Naive thymus-derived CD8-positive, alpha-beta T cell (primary cell): ENCODE results near the gene DTX3. TPM values are rescaled to one million over a fixed set of nuclear protein-coding genes. Genes with fewer than 3 reads are reported as not detected.

Experiments
- ATAC-seq, 2 donors: fragments of 150-1000 bp; cut with Tn5 transposase in 1 of 2; sonication (Bioruptor Pico), chemical (Tn5 transposase) in 1 of 2; 1 replicate in 1 of 2; 2 replicates in 1 of 2; pipeline ENCODE4 v1.10.0; 2021; ENCODE audit warnings: mild to moderate bottlenecking in 2 of 2, moderate library complexity in 2 of 2
- POLR2A ChIA-PET: fragments of 350-600 bp; sonication (Branson Sonifier 250); formaldehyde crosslinking; loops from one replicate; lab custom pipeline; 2021; ENCODE audit warnings: antibody characterized with exemption; lab: Charles Lee
- DNase-seq, 10 donors: peaks; one replicate each; pipeline versions ENCODE4 v3.0.0 to v3.0.0-alpha.2; 2020 to 2022
- H3K27ac Mint-ChIP-seq, 10 donors: one replicate each; pipeline ENCODE4 v1.8.0; 2020 to 2022; ENCODE audit warnings: mild to moderate bottlenecking in 10 of 10, mixed read lengths in 10 of 10, moderate library complexity in 4 of 10, inconsistent platforms in 1 of 10
- H3K27me3 Mint-ChIP-seq, 5 donors: one replicate each; pipeline ENCODE4 v1.8.0; 2021 to 2022; ENCODE audit warnings: mixed read lengths in 5 of 5
- H3K36me3 Mint-ChIP-seq, 3 donors: one replicate each; pipeline ENCODE4 v1.8.0; 2020 to 2022; ENCODE audit warnings: mixed read lengths in 3 of 3, mild to moderate bottlenecking in 2 of 3, inconsistent platforms in 1 of 3
- H3K4me1 Mint-ChIP-seq, 4 donors: one replicate each; pipeline ENCODE4 v1.8.0; 2021 to 2022; ENCODE audit warnings: mixed read lengths in 4 of 4
- H3K4me3 Mint-ChIP-seq, 10 donors: one replicate each; pipeline ENCODE4 v1.8.0; 2020 to 2022; ENCODE audit warnings: mild to moderate bottlenecking in 10 of 10, mixed read lengths in 10 of 10, moderate library complexity in 6 of 10, inconsistent platforms in 1 of 10
- H3K9me3 Mint-ChIP-seq, 9 donors: one replicate each; pipeline ENCODE4 v1.8.0; 2020 to 2022; ENCODE audit warnings: mixed read lengths in 9 of 9, mild to moderate bottlenecking in 3 of 9, inconsistent platforms in 1 of 9, moderate library complexity in 1 of 9
- polyA plus RNA-seq, 3 donors: library from polyadenylated mRNA; unstranded; fragments of 300-500 nt; fragmentation: Illumina TruSeq; gene quantifications; one replicate each; pipeline ENCODE4 v1.2.3, GENCODE V29; 2021
- total RNA-seq, 8 experiments: library from RNA in 2 of 8; stranded (reverse) in 2 of 8; gene quantifications; one replicate each; pipeline ENCODE4 v1.2.3 and lab custom pipeline; 2021 to 2026

Gene DTX3
- total and polyA plus RNA-seq, 5 experiments from 2014 or later: 4.9 to 36.3 (median 9.4) TPM

DNA sequence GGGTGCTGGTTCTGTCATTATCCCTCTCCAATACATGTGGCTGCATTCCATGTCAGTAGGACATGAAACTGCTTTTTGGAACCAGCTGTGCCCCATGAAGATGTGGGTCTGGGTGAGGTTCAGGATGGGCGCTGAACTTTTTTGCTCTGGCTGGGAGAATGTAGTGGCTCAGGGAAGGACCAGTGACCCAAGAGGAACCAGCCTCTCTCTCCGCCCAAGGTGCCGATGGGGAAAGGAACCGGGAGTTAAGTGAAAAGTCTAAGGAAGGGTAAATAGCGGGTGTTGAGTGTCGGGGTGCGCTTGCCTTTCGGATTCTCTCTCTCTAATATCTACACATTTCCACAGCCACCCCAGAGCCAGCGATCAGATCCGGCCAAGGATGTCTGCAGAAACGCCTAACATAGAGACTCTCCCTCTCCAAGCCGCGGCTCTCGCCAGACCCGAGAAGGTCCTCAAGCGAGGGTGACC is 14.4 kb downstream of the DTX3 start:
- Mint-ChIP-seq H3K4me3 (peak overlapping the region in 9 of 10 donors; percentile 22 to 75 (median 62)), H3K27ac (no peak overlapping the region), H3K36me3 (peaks cover 0 to 5% (median 4%) of the 10 kb centered on the region in 3 donors), H3K27me3 (peaks cover 40 to 95% (median 67%) of the 10 kb centered on the region in 5 donors), H3K9me3 (no peaks in the 10 kb centered on the region), H3K4me1 (peaks cover 23 to 39% (median 31%) of the 10 kb centered on the region in 4 donors)
- DNase-seq (no peak), ATAC-seq (no peak)
- POLR2A ChIA-PET: no interaction called here

DNA sequence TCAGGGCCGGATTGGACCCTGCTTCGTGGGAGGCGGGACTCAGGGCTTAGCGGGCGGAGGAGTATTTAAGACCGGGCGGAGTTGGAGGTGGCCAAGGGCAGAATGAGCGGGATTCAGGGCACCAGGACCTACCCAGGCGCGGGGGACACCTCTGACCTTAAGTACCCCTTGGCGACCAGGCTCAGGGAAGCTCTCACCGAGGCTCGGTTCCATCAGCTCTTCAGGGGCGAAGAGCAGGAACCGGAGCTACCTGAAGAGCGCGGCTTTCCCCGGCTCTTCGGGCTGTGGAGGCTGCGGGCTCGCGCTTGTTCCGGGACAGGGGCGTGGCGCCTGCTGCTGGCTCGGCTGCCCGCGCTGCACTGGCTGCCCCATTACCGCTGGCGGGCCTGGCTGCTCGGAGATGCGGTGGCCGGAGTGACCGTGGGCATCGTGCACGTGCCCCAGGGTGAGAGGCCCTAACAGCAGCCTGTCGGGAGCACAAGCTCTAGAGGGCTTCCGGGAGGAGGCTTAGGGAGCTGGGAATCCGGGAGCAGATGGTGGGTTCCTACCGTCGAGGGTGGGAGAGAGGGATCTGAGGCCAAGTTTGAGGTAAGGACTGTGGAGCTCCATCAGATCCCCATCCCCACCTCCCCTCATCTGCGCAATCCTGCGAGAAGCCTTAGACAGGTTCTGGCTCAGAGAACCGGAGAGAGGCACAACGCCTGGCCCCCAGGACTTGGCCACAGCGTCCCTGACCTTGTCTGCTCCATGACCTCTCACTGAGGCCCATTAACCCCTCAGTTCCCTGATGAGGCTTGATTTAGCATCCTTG is 15.0 kb downstream of the DTX3 start:
- H3K27me3 Mint-ChIP-seq: peaks cover 47 to 100% (median 73%) of the 10 kb centered on the region in 5 donors
- H3K9me3 Mint-ChIP-seq: no peaks in the 10 kb centered on the region
- H3K4me1 Mint-ChIP-seq: peaks cover 23 to 33% (median 31%) of the 10 kb centered on the region in 4 donors
- ATAC-seq (peak; percentile 55 to 62), DNase-seq (peak in 1 of 10 donors; percentile 25)
- POLR2A ChIA-PET: interaction anchor here (1.4 to 1.6 kb wide), 2 partner anchors 14 to 29 kb away, joined by 5 read pairs; partner anchors contain the start of genes DTX3 and PIP4K2C
- H3K36me3 Mint-ChIP-seq: peaks cover 0 to 5% (median 4%) of the 10 kb centered on the region in 3 donors
- no peak overlapping the region for H3K27ac Mint-ChIP-seq
- H3K4me3 Mint-ChIP-seq: peak overlapping the region in 9 of 10 donors; percentile 38 to 85 (median 69)

DNA sequence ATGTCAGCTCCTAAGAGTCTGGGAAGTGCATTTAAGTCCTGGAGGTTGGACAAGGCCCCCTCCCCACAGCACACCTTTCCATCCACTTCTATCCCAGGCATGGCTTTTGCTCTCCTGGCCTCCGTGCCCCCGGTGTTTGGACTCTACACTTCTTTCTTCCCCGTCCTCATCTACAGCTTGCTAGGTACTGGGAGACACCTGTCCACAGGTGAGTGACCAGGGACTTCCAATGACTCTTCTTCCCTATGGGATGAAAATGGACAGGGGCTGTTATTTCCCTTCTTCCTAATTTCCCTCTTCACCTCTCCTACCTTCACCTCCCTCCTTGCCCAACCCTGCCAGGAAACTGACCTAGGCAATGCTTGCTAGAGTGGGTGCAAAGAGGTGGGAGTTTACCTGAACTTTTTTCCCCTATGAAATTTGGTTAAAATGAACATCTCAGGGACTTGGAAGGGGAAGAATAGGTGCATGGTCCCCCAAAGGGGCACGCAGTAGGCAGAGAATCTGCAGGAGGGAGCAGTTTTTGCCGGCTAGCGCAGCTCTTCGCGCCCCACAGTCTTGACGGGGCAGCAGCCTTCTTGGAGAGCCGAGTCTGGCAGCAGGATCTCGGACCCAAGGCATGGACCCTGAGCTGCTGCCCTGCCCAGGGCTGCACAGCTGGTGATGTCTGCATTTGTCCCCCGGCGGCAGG is 15.8 kb downstream of the DTX3 start:
- POLR2A ChIA-PET: interaction anchor here (0.8 to 1.6 kb wide), 9 partner anchors 15 to 162 kb away, joined by 3 to 5 read pairs (median 4); partner anchors contain the start of genes DTX3 and PIP4K2C
- ATAC-seq: peak in 1 of 2 donors; percentile 3

DNA sequence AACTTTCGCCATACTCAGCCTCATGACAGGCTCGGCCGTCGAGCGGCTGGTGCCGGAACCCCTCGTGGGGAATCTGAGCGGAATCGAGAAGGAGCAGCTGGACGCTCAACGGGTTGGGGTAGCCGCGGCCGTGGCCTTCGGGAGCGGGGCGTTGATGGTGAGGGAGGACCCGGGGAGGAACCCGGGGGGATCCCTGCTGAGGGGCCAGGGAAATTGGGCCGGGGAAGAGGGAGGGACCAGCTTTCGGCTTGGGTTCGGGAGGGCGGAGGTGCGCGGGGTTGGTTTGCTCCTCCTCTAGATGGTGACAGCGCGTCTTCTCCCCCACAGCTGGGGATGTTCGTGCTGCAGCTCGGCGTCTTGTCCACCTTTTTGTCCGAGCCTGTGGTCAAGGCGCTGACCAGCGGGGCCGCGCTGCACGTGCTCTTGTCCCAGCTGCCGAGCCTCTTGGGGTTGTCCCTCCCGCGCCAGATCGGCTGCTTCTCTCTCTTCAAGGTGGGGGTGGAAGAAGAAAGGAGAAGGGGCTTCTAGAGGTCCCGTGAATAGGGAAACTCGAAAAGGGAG is 16.4 kb downstream of the DTX3 start:
- no peaks in the 10 kb centered on the region for H3K9me3 Mint-ChIP-seq
- ATAC-seq (peak; percentile 35 to 43), DNase-seq (peak in 1 of 10 donors; percentile 29)
- peak overlapping the region in 3 of 10 donors; percentile 26 to 69 (median 61) for H3K27ac Mint-ChIP-seq
- POLR2A ChIA-PET: interaction anchor here (0.8 to 1.6 kb wide), 8 partner anchors 16 to 162 kb away, joined by 3 to 5 read pairs (median 4); partner anchors contain the start of gene DTX3
- peak overlapping the region; percentile 68 to 87 (median 84) for H3K4me3 Mint-ChIP-seq
- peaks cover 0 to 5% (median 4%) of the 10 kb centered on the region in 3 donors for H3K36me3 Mint-ChIP-seq
- peaks cover 57 to 100% (median 82%) of the 10 kb centered on the region in 5 donors for H3K27me3 Mint-ChIP-seq
- H3K4me1 Mint-ChIP-seq: peaks cover 23 to 33% (median 30%) of the 10 kb centered on the region in 4 donors

More for the DNA sequence above, 15.8 kb downstream of the DTX3 start:
- peak overlapping the region in 3 of 10 donors; percentile 26 to 69 (median 61) for H3K27ac Mint-ChIP-seq
- H3K27me3 Mint-ChIP-seq: peaks cover 51 to 100% (median 78%) of the 10 kb centered on the region in 5 donors
- H3K36me3 Mint-ChIP-seq: peaks cover 0 to 5% (median 4%) of the 10 kb centered on the region in 3 donors
- H3K4me1 Mint-ChIP-seq: peaks cover 23 to 33% (median 30%) of the 10 kb centered on the region in 4 donors
- peak in 1 of 10 donors; percentile 22 for DNase-seq
- no peaks in the 10 kb centered on the region for H3K9me3 Mint-ChIP-seq
- peak overlapping the region; percentile 68 to 87 (median 84) for H3K4me3 Mint-ChIP-seq

DNA sequence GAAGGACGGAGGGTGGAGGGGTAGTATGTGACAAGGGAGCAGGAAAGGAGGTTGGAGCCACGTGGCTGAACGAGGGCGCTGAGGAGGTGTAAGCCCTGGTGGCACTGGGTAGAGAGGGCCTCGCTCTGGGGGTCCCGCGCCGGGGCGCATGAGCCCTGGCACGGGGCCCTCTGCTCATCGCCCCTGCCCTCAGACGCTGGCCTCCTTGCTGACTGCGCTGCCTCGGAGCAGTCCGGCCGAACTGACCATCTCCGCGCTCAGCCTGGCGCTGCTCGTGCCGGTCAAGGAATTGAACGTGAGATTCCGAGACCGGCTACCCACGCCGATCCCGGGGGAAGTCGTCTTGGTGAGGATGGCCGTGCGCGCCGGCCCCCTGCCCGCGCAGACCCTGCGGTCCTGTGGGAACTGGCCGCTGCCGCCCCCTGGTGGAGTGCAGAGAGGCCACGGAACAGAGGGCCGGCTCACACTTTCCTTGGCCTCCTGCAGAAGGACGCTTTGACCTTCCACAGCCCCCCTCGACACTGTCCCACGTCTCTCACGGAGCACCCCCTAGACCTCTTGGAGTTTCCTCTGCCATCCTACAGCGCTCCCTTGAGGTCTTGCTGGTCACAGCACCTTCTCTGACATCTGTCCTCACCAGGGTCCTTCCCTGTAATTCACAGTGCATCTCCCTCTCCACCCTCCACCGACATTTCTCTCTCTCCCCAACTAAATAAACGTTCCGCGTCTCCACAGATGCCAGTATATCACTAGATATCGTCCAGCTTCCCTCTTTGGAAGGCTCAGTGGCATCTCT is 17.1 kb downstream of the DTX3 start:
- Mint-ChIP-seq H3K27me3 (peaks cover 58 to 100% (median 85%) of the 10 kb centered on the region in 5 donors), H3K4me1 (peaks cover 23 to 33% (median 30%) of the 10 kb centered on the region in 4 donors), H3K9me3 (no peaks in the 10 kb centered on the region), H3K4me3 (peak overlapping the region; percentile 68 to 87 (median 84)), H3K27ac (peak overlapping the region in 2 of 10 donors; percentile 49 to 52), H3K36me3 (peaks cover 0 to 5% (median 4%) of the 10 kb centered on the region in 3 donors)
- DNase-seq: peak in 8 of 10 donors; percentile 41 to 60 (median 51)
- peak; percentile 69 to 79 for ATAC-seq
- POLR2A ChIA-PET: interaction anchor here (0.8 to 1.6 kb wide), 6 partner anchors 16 to 159 kb away, joined by 3 to 7 read pairs (median 5); partner anchors contain the start of genes ARHGAP9 and DTX3

DNA sequence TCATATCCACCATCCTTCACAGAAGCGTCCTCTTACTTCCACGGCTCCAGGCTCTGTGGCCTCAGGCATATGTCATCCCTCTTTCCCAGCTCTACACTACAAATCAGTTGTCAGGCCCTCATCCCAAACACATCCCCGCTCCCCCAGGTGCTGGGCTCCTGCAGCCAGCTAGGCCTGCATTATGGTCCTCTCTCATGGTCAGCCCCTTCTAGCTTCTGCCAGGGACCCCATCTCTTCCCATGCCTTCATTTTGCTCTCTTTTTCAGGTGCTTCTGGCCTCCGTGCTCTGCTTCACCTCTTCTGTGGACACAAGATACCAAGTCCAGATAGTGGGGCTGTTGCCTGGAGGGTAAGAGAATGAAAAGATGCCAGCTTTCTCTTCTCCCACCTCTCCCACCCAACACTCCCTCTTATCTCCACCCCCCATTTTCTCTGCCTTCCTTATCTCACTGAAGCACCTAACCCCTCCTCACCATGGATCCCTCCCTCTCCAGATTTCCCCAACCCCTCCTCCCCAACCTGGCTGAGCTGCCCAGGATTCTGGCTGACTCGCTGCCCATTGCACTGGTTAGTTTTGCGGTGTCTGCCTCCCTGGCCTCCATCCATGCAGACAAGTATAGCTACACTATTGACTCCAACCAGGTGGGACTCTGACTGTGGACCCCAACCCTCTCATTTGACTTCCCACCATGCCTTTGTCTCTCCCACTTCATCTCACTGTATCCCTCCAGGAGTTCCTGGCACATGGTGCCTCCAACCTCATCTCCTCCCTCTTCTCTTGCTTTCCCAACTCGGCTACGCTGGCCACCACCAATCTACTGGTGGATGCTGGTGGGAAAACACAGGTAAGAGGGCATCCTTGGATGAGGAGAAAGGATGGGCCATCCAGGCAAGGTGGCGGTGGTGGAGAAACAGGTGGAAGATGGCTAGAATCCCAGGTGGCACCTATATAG is 17.9 kb downstream of the DTX3 start:
- Mint-ChIP-seq H3K27me3 (peaks cover 59 to 100% (median 85%) of the 10 kb centered on the region in 5 donors), H3K36me3 (peaks cover 0 to 3% (median 0%) of the 10 kb centered on the region in 3 donors), H3K9me3 (no peaks in the 10 kb centered on the region), H3K4me3 (peak overlapping the region; percentile 68 to 87 (median 84)), H3K27ac (peak overlapping the region in 1 of 10 donors; percentile 49), H3K4me1 (peaks cover 27 to 42% (median 32%) of the 10 kb centered on the region in 4 donors)
- no peak for DNase-seq
- POLR2A ChIA-PET: interaction anchor here (0.8 to 1.6 kb wide), 2 partner anchors 39 to 143 kb away, joined by 3 to 7 read pairs; partner anchors contain the start of gene ARHGAP9
- no peak for ATAC-seq

DNA sequence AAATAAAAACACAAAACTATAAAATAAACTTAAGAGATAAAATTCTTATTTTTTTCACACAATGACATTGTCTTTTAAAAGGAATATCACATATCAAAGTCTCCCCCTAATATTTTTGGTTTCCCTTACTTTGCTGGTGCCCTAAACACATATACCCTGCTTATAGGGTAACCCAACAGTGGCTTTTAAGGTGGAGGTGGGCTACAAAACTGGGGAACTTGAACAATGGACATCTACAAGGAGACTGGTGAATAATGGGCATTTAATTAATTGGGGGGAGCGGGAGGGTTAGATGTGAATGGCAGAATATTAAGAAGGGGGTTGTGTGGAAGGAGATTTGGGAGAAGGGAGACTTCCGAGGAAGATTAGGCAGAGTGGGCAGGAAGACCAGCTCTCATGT is 18.8 kb downstream of the DTX3 start:
- Mint-ChIP-seq H3K4me3 (no peak overlapping the region), H3K27me3 (peaks cover 59 to 100% (median 86%) of the 10 kb centered on the region in 5 donors), H3K9me3 (no peaks in the 10 kb centered on the region), H3K36me3 (peaks cover 0 to 3% (median 0%) of the 10 kb centered on the region in 3 donors), H3K27ac (no peak overlapping the region), H3K4me1 (peaks cover 30 to 50% (median 37%) of the 10 kb centered on the region in 4 donors)
- DNase-seq (no peak), ATAC-seq (no peak)
- POLR2A ChIA-PET: no interaction called here

DNA sequence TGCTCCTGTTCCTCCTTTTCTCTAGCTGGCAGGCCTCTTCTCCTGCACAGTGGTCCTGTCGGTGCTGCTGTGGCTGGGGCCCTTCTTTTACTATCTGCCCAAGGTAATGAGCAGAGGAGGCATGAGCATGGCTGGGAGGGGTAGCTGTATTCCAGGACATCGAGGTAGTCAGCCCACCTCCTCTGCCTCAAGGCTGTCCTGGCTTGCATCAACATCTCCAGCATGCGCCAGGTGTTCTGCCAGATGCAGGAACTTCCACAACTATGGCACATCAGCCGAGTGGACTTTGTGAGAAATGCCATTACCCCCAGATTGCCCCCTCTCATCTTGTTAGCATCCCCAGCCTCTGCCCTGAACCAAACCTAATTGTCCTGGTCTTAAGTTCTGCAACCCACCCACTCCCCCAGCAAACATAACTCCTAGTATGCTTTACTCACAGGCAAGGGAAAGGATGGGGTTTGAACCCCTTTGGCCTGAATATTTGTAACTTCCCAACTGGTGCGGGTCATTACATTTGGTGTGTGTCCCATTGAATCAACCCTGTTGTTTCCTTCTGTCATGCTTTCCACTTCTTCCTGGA is 19.3 kb downstream of the DTX3 start:
- Mint-ChIP-seq H3K4me1 (peaks cover 29 to 49% (median 37%) of the 10 kb centered on the region in 4 donors), H3K4me3 (peak overlapping the region in 1 of 10 donors; percentile 51), H3K27me3 (peaks cover 59 to 100% (median 90%) of the 10 kb centered on the region in 5 donors), H3K9me3 (peaks cover 0 to 1% (median 0%) of the 10 kb centered on the region in 9 donors), H3K27ac (no peak overlapping the region), H3K36me3 (peaks cover 0 to 3% (median 0%) of the 10 kb centered on the region in 3 donors)
- POLR2A ChIA-PET: no interaction called here
- ATAC-seq (no peak), DNase-seq (no peak)

DNA sequence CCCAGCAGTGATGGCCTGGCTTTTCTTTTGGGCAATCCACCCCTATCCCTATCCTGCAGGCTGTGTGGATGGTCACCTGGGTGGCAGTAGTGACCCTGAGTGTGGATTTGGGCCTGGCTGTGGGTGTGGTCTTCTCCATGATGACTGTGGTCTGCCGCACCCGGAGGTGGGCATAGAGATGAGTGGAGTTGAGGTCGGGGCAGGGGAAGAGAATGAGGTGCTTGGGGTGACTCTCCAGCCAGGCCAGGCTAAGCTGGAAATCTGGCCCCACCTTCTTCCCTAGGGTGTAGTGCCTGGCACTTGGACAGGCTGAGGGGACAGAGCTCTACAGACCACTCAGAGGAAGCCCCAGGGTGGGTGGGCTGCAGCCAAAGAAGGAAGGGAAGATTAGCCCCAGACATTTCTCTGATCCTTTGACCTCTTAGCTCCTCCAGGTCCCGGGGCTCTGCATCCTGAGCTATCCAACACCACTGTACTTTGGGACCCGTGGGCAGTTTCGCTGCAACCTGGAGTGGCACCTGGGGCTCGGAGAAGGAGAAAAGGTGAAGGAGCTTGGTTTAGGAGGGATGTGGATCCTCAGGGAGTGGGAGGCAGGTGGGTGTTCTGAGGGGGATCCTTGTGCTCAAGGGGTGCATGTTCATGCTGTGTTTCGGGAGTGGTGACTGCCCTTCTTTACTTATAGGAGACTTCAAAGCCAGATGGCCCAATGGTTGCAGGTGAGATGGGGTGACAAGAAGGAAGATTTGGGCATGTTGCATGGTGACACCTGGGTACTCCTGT is 20.0 kb downstream of the DTX3 start:
- H3K27me3 Mint-ChIP-seq: peaks cover 54 to 99% (median 85%) of the 10 kb centered on the region in 5 donors
- peaks cover 27 to 42% (median 33%) of the 10 kb centered on the region in 4 donors for H3K4me1 Mint-ChIP-seq
- H3K4me3 Mint-ChIP-seq: no peak overlapping the region
- H3K27ac Mint-ChIP-seq: peak overlapping the region in 1 of 10 donors; percentile 85
- peaks cover 0 to 1% (median 0%) of the 10 kb centered on the region in 9 donors for H3K9me3 Mint-ChIP-seq
- peaks cover 0 to 3% (median 0%) of the 10 kb centered on the region in 3 donors for H3K36me3 Mint-ChIP-seq
- POLR2A ChIA-PET: interaction anchor here (0.5 kb wide), 1 partner anchor 87 kb away, joined by 7 read pairs; no protein-coding TSS in a partner anchor
- ATAC-seq (no peak), DNase-seq (no peak)
